Spleen (tissue), 11 donors: ENCODE measurements around the gene TRMT1. TPM values are rescaled to one million over a fixed set of nuclear protein-coding genes. Genes with fewer than 3 reads are reported as not detected.

ENCODE experiments used
- DNase-seq: peaks from one replicate; pipeline ENCODE4 v3.0.0-alpha.2; 2020
- H3K27ac ChIP-seq, 8 donors: fragments of 200-600 bp; sonication (generic) in 7 of 8; 1 replicate in 4 of 8; 2 replicates in 4 of 8; pipeline versions ENCODE4 v1.5.0 to v1.8.0; 2016 to 2021; ENCODE audit warnings: inconsistent platforms in 4 of 8, mild to moderate bottlenecking in 4 of 8, moderate library complexity in 1 of 8
- H3K27me3 ChIP-seq, 7 donors: fragments of 200-600 bp; sonication (generic) in 6 of 7; replicated peaks in 1 of 7; 1 replicate in 4 of 7; 2 replicates in 3 of 7; pipeline versions ENCODE4 v1.5.0 to v1.8.0; 2016 to 2021; ENCODE audit warnings: inconsistent platforms in 3 of 7, mild to moderate bottlenecking in 1 of 7
- H3K36me3 ChIP-seq, 6 donors: fragments of 200-600 bp; sonication (generic) in 5 of 6; 1 replicate in 4 of 6; 2 replicates in 2 of 6; pipeline versions ENCODE4 v1.5.0 to v1.8.0; 2016 to 2021; ENCODE audit warnings: inconsistent platforms in 2 of 6
- H3K4me1 ChIP-seq, 6 donors: fragments of 200-600 bp; sonication (generic) in 5 of 6; 1 replicate in 3 of 6; 2 replicates in 3 of 6; pipeline versions ENCODE4 v1.5.0 to v1.8.0; 2016 to 2021; ENCODE audit warnings: inconsistent platforms in 3 of 6
- H3K4me3 ChIP-seq, 8 donors: fragments of 200-600 bp; sonication (generic) in 7 of 8; 1 replicate in 4 of 8; 2 replicates in 4 of 8; pipeline versions ENCODE4 v1.5.0 to v1.8.0; 2016 to 2021; ENCODE audit warnings: inconsistent platforms in 4 of 8, mild to moderate bottlenecking in 4 of 8, moderate library complexity in 2 of 8
- H3K9me3 ChIP-seq, 8 donors: fragments of 200-600 bp; sonication (generic) in 7 of 8; 1 replicate in 4 of 8; 2 replicates in 4 of 8; pipeline versions ENCODE4 v1.5.0 to v1.8.0; 2016 to 2021; ENCODE audit warnings: inconsistent platforms in 4 of 8
- POLR2A ChIP-seq, 3 donors: fragments of 450-650 bp; IDR thresholded peaks; one replicate each; pipeline ENCODE4 v1.5.1; 2017; ENCODE audit warnings: antibody characterized with exemption in 3 of 3, mild to moderate bottlenecking in 1 of 3
- POLR2AphosphoS5 ChIP-seq, 3 donors: sonication (generic); formaldehyde crosslinking; IDR thresholded peaks; one replicate each; pipeline ENCODE4 v1.5.1; 2017; ENCODE audit warnings: antibody characterized with exemption in 3 of 3
- WGBS, 5 donors: extraction: QIAGEN DNeasy Blood & Tissue Kit in 3 of 5; methylation state at CpG; one replicate each; pipeline versions ENCODE4 v1.1.5 to v1.1.7; 2013 to 2018; 5-methylcytosine and 5-hydroxymethylcytosine counted together
- intact Hi-C: fragments of 100-400 bp; cut with DNase I; formaldehyde crosslinking; loops from one replicate; pipeline ENCODE4 v1.15.0; 2023; ENCODE audit warnings: low total_unique reads
- polyA plus RNA-seq, 3 donors: library from polyadenylated mRNA; stranded (reverse); fragments of 200-250 nt; gene quantifications; one replicate each; pipeline ENCODE4 v1.2.1, GENCODE V29; 2013
- total RNA-seq, 7 donors: library from RNA; depleted of rRNA in 3 of 7; stranded (reverse); fragments of >200 nt in 3 of 7; fragmentation: NEBNext Ultra II Directional in 4 of 7; extraction: Animal tissue kit (Norgen Biotek cat#: 25700) in 4 of 7; gene quantifications; one replicate each; pipeline versions ENCODE4 v1.1.0 to v1.2.1, GENCODE V29; 2016 to 2021
- TF ChIP-seq, protein P1 (sequence below), 11 experiments: fragments of 200-600 bp in 7 of 11; fragments of 450-650 bp in 4 of 11; sonication (generic) in 4 of 11; IDR thresholded peaks in 8 of 11; conservative IDR thresholded peaks in 3 of 11; 1 replicate in 7 of 11; 2 replicates in 4 of 11; pipeline versions ENCODE4 v1.4.0 to v1.8.0; 2016 to 2021; ENCODE audit warnings: antibody characterized with exemption in 11 of 11, inconsistent platforms in 4 of 11, mild to moderate bottlenecking in 1 of 11
- donor health status: healthy with polysubstance abuse.
- donor health status: DM: no; HTN: no; CAD: no; lungs with moderate emphysema.
- donor health status: DM: no; HTN: no; CAD: no.
- donor health status: Bipolar disorder and iron deficiency.
- donor health status: healthy.
- donor health status: DM: no; HTN: no; CAD: no.
- donor health status: DM: yes; HTN: yes; CAD: no.

The TRMT1 gene
- total and polyA plus RNA-seq, 10 donors = 27.7 to 109 (median 47.3) TPM

DNA sequence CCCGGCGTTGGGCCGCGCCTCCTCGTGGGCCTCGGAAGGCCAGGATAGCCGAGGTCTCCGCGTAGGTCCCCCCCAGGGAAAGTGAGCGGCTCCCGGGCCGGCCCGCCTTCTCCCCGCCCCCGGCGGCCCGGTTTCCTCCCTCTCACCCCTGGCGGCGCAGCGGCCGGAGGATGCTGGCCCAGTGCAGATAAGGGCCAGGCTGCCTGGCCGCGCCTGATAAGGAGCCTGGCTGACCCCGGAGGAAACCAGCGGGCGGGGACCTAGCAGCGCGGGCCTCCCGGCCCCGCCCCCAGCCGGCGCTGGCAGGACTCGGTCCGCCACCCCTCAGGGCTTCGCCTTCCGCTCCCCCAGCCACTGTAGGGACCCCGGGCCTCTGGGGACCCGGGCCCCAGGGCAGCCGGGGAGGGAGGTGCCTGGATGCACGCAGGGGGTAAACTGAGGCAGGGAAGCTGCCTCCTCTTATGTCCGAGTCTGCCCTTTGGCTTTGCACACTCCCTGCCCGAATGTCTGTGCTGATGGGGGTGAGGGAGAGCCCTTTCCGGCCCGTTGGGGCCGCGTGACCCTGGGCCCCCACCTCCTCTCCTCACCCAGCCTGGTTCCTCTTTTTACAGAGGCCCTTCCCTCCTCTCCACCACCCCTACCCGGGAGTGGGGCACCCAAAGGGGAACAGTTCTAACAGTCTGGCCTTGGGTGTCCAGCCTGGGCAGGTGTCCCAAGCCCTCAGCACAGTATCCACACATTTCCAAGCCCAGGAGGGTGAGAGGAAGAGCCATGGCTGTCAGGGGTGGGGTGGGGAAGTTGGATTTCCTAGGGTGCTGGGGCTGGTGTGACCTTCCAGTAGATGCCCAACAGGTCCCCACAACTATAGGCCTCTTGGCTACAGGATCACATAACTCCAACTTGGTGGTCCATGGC is 13.6 kb downstream of the TRMT1 start, which contains the start of gene LYL1:
LYL1 (minus strand) TSS at position 193 of the 915 bp plus-strand sequence. CDS start 1,687 bp downstream, outside the sequence.
- Histone ChIP-seq H3K4me3 (peak within 1 kb of the TSS; percentile 57 to 88 (median 70)), H3K27me3 (peaks cover 0 to 12% (median 0%) of the 10 kb centered on the region in 7 donors), H3K9me3 (no peaks in the 10 kb centered on the region), H3K36me3 (peaks cover 0 to 34% (median 6%) of the 10 kb centered on the region in 6 donors), H3K27ac (peak within 1 kb of the TSS; percentile 74 to 99 (median 97)), H3K4me1 (peaks cover 30 to 97% (median 87%) of the 10 kb centered on the region in 6 donors)
- 0 to 2% (median 0%) methylated on average over 16 to 47 of the region's 47 CpGs for WGBS, 5 donors
- intact Hi-C loops = loop anchor here (5.0 kb wide), 1 partner anchor 49 kb away; the partner anchor contains the start of genes IER2 and STX10
- TF ChIP-seq POLR2A (IDR thresholded peaks at IDR 0.05) (peak in 1 of 3 donors; percentile 27), POLR2AphosphoS5 (IDR thresholded peaks at IDR 0.05) (peak; percentile 97 to 99 (median 98))
- TF ChIP-seq, protein P1, sequence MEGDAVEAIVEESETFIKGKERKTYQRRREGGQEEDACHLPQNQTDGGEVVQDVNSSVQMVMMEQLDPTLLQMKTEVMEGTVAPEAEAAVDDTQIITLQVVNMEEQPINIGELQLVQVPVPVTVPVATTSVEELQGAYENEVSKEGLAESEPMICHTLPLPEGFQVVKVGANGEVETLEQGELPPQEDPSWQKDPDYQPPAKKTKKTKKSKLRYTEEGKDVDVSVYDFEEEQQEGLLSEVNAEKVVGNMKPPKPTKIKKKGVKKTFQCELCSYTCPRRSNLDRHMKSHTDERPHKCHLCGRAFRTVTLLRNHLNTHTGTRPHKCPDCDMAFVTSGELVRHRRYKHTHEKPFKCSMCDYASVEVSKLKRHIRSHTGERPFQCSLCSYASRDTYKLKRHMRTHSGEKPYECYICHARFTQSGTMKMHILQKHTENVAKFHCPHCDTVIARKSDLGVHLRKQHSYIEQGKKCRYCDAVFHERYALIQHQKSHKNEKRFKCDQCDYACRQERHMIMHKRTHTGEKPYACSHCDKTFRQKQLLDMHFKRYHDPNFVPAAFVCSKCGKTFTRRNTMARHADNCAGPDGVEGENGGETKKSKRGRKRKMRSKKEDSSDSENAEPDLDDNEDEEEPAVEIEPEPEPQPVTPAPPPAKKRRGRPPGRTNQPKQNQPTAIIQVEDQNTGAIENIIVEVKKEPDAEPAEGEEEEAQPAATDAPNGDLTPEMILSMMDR (IDR thresholded peaks at IDR 0.05 in 8 of 11, conservative IDR thresholded peaks at IDR 0.05 in 3 of 11) = peak in 4 of 11 experiments; percentile 17 to 49 (median 21)
- DNase-seq = peak; percentile 97

DNA sequence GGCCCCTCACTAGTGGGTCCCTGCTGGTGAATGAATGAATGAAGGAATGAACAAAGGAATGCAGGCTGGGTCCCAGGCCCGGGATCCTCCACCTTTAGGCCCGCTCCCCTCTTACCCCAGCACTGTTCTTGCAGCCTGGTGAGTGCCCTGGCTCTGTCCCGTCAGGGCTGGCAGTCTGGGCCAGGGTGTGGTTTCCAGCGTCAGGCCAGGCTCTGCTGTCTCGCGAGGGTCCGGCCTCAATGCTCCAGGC is 14.2 kb downstream of the TRMT1 start:
- no peak for DNase-seq
- WGBS, 5 donors = 0 to 11% (median 6%) methylated on average over 7 of the region's 7 CpGs
- H3K4me1 ChIP-seq = peaks cover 30 to 100% (median 93%) of the 10 kb centered on the region in 6 donors
- no peaks in the 10 kb centered on the region for H3K9me3 ChIP-seq
- H3K36me3 ChIP-seq = peaks cover 0 to 28% (median 6%) of the 10 kb centered on the region in 6 donors
- TF ChIP-seq POLR2A (IDR thresholded peaks at IDR 0.05) (no peak), POLR2AphosphoS5 (IDR thresholded peaks at IDR 0.05) (no peak)
- TF ChIP-seq, protein P1 (IDR thresholded peaks at IDR 0.05 in 8 of 11, conservative IDR thresholded peaks at IDR 0.05 in 3 of 11) = no peak
- H3K27me3 ChIP-seq = peaks cover 0 to 18% (median 0%) of the 10 kb centered on the region in 7 donors
- intact Hi-C loops = loop anchor here (5.0 kb wide), 1 partner anchor 50 kb away; the partner anchor contains the start of genes IER2 and STX10
- peak overlapping the region; percentile 57 to 88 (median 70) for H3K4me3 ChIP-seq
- H3K27ac ChIP-seq = peak overlapping the region; percentile 74 to 99 (median 97)

DNA sequence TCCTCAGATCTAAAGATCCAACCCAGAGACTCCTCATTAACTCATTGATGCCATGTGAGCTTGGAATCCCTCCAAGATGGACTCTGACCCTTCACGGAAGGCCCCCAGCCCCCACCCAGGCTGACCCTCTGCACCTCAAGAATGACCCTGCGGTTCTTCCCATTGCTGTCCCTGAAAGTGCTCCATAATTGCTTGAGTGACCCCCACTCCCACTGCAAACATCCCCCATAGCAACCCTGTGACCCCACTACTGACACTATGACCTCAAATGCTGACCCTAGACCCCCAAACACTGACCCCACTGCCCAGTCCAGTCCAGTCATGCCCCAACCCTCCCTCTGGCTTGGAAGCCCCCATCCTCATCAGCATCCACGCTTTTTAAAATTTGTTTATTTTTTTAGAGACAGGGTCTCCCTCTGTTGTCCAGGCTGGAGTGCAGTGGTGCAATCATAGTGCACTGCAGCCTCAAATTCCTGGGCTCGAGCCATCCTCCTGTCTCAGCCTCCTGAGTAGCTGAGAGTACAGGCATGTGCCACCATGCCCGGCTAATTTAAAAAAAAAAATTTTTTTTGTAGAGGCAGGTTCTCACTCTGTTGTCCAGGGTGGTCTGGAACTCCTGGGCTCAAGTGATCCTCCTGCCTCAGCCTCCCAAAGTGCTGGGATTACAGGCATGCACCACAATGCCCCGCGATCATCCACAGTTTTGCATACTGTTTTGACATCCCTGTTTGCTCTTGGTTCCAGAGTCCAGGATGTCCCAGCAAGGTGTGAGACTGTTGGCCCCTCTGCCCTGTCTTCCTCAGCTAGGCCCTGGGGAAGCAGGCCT is 14.7 kb downstream of the TRMT1 start:
- H3K4me1 ChIP-seq = peaks cover 30 to 100% (median 97%) of the 10 kb centered on the region in 6 donors
- H3K9me3 ChIP-seq = no peaks in the 10 kb centered on the region
- no peak for TF ChIP-seq POLR2A (IDR thresholded peaks at IDR 0.05)
- TF ChIP-seq, protein P1 (IDR thresholded peaks at IDR 0.05 in 8 of 11, conservative IDR thresholded peaks at IDR 0.05 in 3 of 11) = peak in 1 of 11 experiments; percentile 3
- H3K36me3 ChIP-seq = peaks cover 0 to 23% (median 3%) of the 10 kb centered on the region in 6 donors
- H3K27me3 ChIP-seq = peaks cover 0 to 23% (median 0%) of the 10 kb centered on the region in 7 donors
- intact Hi-C loops = loop anchor here (5.0 kb wide), 1 partner anchor 50 kb away; the partner anchor contains the start of genes IER2 and STX10
- H3K27ac ChIP-seq = peak overlapping the region; percentile 74 to 99 (median 97)
- no peak for DNase-seq
- peak overlapping the region; percentile 57 to 88 (median 70) for H3K4me3 ChIP-seq
- WGBS, 5 donors = 26 to 38% (median 31%) methylated on average over 7 of the region's 7 CpGs
